ENCODE data around the gene QRICH1.
A peak's percentile ranks its signal among the peaks of the same experiment; 100 is the strongest.

QRICH1 gene

GRCh38 chr3:49032646-49033304, 61.1 kb downstream of the QRICH1 start:
- DNase-seq (ENCODE audit: low spot score) = no peak

DNA sequence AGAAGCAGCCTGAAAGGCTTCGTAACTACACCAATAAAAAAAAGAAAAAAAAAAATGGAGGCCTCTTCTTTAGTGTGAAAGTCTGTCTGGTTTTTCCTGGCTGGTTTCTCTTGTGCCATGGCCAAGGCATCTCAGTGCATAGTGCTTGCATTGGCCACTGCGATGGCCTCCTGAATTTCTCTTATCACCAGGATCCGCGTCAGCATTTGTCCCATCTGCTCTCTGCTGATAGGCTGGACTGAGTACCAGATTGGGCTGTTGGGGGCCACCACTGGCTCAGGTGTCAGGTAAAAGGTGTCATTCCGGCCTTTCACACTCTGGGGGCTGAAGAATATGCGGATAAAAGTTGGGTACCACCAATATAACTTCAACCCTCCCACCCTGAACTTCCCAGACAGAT, 63.5 kb downstream of the QRICH1 start:
- no peak for DNase-seq (ENCODE audit: low spot score)

DNA sequence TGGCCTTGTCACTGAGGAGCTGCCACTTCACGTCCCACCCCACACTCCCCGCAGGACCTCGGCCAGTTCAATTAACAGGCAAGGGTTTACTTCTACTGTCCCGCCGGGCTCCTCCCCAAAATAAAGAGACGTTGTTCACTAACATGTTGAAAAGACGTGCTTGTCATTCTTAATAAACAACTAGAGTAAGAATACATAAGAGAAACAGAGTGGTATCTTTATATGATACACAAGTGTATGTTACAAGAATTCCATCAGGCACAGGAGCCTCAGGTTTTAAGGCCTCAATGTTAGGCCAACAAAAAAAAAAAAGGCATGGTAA, 64.3 kb downstream of the QRICH1 start:
- no peak for DNase-seq (ENCODE audit: low spot score)

GRCh38 chr3:49028673-49029562, 65.0 kb downstream of the QRICH1 start, which contains the start of gene IMPDH2:
IMPDH2 (minus strand) TSS chr3:49029398; CDS start chr3:49029350, 48 bp downstream.
- DNase-seq (ENCODE audit: low spot score) = peak; percentile 94

DNA sequence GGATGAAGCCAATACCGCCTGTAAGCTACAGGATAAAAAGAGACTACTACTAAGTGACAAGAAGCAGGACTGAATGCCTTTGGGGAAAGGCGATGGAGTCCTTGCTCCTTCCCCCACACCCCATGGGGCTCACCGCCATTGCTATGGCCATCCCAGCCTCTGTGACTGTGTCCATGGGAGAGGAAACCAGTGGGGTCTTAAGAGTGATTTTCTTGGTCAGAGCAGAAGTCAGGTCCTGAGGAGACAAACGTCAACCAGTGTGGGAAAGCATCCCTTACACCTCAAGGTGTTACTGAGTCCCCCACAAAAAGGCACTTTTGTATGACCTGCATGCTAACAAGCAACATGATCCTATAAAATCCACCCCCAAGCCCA, 65.6 kb downstream of the QRICH1 start:
- no peak for DNase-seq (ENCODE audit: low spot score)

- no peak for DNase-seq (ENCODE audit: low spot score)
Measured at GRCh38 chr3:49027634-49028033, 66.2 kb downstream of the QRICH1 start.

- no peak for DNase-seq (ENCODE audit: low spot score)
Measured at GRCh38 chr3:49026536-49026935, 67.3 kb downstream of the QRICH1 start.

- no peak for DNase-seq (ENCODE audit: low spot score)
Measured at GRCh38 chr3:49025793-49026520, 67.9 kb downstream of the QRICH1 start.

DNA sequence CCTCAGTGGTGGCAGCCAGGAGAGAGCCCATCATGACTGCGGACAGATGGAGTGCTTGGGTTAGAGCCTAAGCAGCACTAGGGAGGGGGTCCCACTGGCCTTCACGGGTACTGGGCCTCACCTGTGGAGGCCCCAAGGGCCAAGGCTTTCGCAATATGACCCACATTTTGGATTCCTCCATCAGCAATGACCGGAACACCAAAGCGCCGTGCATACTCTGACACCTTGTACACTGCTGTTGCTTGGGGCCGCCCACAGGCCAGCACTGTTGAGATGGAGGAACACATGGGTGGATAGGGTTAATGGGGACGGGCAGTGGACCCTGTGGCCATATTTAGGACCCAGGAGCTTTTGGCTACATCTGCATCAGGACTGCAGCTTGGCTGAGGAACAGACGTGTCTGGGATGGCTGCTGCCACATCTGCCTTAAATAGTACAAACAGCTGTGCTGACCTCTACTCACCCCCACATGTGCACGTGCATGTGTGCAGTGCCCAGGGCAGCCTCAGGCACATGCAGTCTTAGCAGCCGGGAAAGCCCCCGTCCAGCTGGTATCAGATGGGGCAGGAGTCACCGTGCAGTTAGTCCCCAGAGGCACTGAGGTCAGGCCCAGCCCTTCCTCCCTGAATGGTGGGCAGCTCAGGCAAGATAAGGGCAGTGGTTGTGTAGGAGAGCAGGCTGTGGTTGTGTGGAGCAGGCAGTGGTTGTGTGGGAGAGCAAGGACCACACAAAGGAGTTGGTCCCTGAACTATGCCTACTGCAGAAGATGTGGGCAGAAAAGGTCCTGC, 68.7 kb downstream of the QRICH1 start:
- DNase-seq (ENCODE audit: low spot score) = no peak

- DNase-seq (ENCODE audit: low spot score) = no peak
Measured at GRCh38 chr3:49024449-49024848, 69.4 kb downstream of the QRICH1 start.

GRCh38 chr3:49023775-49024174, 70.1 kb downstream of the QRICH1 start:
- DNase-seq (ENCODE audit: low spot score) = no peak

DNA sequence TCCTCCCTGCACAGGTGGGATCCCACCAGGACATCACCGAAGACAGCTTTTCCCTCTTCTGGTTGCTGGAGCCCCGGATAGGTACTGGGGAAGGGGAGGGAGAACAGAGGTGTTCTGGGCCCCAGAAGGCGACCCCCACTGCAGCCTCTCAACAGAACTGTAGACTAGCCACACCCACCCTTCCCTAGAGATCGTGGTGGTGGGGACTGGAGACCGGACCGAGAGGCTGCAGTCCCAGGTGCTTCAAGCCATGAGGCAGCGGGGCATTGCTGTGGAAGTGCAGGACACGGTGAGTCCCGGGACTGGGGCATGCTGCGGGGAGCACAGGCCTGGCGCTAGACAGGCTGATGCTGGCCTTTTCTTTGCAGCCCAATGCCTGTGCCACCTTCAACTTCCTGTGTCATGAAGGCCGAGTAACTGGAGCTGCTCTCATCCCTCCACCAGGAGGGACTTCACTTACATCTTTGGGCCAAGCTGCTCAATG, 71.1 kb downstream of the QRICH1 start:
- peak; percentile 74 for DNase-seq (ENCODE audit: low spot score)

GRCh38 chr3:49021813-49022687, 71.8 kb downstream of the QRICH1 start, which contains the start of gene NDUFAF3:
NDUFAF3 (plus strand) TSS chr3:49022121; CDS start chr3:49022145, 24 bp downstream.
- peak; percentile 94 for DNase-seq (ENCODE audit: low spot score)

- peak; percentile 97 for DNase-seq (ENCODE audit: low spot score)
Measured at GRCh38 chr3:49021213-49021812, 72.6 kb downstream of the QRICH1 start.

- DNase-seq (ENCODE audit: low spot score) = peak; percentile 62
Measured at GRCh38 chr3:49020330-49021212, 73.3 kb downstream of the QRICH1 start.

GRCh38 chr3:49019941-49020329, 73.9 kb downstream of the QRICH1 start:
- DNase-seq (ENCODE audit: low spot score) = peak; percentile 63

- DNase-seq (ENCODE audit: low spot score) = no peak
Measured at GRCh38 chr3:49018707-49019006, 75.2 kb downstream of the QRICH1 start.

DNA sequence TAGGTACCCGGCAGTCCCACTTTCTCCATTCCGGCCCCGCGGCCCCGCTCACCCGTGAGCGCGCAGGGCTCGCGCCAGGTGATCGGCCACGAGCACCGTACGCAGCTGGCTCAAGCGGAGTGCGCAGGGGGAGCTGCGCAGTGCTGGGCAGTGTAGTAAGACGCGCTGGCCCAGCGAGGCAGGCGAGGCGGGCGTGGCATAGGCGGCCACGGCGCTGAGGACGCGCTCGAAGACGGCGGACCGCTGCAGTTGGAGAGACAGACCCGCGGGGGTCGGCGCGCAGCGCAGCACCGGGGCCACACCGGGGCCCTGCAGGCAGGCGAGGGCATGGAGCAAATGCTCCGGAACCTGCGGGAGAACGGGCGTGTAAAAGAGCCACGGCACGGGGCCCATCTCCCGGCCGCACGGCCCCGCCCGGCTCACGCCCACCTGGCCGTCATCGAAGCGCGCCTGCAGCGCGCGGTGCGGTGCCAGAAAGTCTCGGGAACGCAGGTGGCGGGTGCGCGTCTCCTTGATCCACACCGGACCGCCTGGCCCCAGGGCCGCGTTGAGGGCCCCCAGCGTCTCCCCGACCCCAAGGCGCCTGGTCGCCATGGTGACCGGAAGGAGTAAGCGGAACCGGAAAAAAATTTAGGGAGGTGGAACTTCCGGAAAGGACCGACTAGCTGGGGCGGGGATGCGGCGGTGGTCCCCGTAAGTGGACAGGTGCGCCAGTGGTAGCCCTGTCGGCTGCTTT, 75.7 kb downstream of the QRICH1 start, which contains the start of gene DALRD3:
Gene DALRD3 (minus strand): TSS at position 610 of the 736 bp plus-strand sequence. CDS start 16 bp downstream, at position 594.
- peak; percentile 78 for DNase-seq (ENCODE audit: low spot score)

Data from RKO (cell line).